SIG-M5 (cell line): ENCODE results near the gene PDE4D.
"Not testable (repeated sequence)": the region's sequence is repeated elsewhere in the genome, so short reads cannot be mapped to it uniquely, and the experiment has no call there.

Experiments
- DNase-seq: peaks from one replicate; lab custom pipeline; 2025; lab: John Stamatoyannopoulos, UW

PDE4D gene

GRCh38 chr5:59582746-59583145 is 310.8 kb downstream of the PDE4D start:
- no peak for DNase-seq

GRCh38 chr5:59579824-59580167 is 313.7 kb downstream of the PDE4D start:
- no peak for DNase-seq

- no peak for DNase-seq
Observed at GRCh38 chr5:59579101-59579823, 314.3 kb downstream of the PDE4D start.

- DNase-seq: no peak
Observed at GRCh38 chr5:59577485-59577884, 316.0 kb downstream of the PDE4D start.

GRCh38 chr5:59575648-59576445 is 317.7 kb downstream of the PDE4D start:
- no peak for DNase-seq

- DNase-seq: not testable (repeated sequence)
Observed at GRCh38 chr5:59573509-59573908, 320.0 kb downstream of the PDE4D start.

GRCh38 chr5:59571067-59571466 is 322.5 kb downstream of the PDE4D start:
- no peak for DNase-seq

GRCh38 chr5:59569608-59570334 is 323.8 kb downstream of the PDE4D start:
- no peak for DNase-seq

GRCh38 chr5:59569158-59569557 is 324.4 kb downstream of the PDE4D start:
- DNase-seq: no peak

GRCh38 chr5:59568161-59568560 is 325.4 kb downstream of the PDE4D start:
- no peak for DNase-seq

- no peak for DNase-seq
Observed at GRCh38 chr5:59565551-59565950, 328.0 kb downstream of the PDE4D start.

GRCh38 chr5:59564895-59565294 is 328.6 kb downstream of the PDE4D start:
- no peak for DNase-seq

GRCh38 chr5:59562756-59563389 is 330.7 kb downstream of the PDE4D start:
- DNase-seq: no peak

- DNase-seq: no peak
Observed at GRCh38 chr5:59560553-59560952, 333.0 kb downstream of the PDE4D start.

- no peak for DNase-seq
Observed at GRCh38 chr5:59559847-59560246, 333.7 kb downstream of the PDE4D start.

GRCh38 chr5:59559323-59559722 is 334.2 kb downstream of the PDE4D start:
- DNase-seq: no peak

GRCh38 chr5:59558501-59558900 is 335.0 kb downstream of the PDE4D start:
- no peak for DNase-seq

GRCh38 chr5:59557572-59557971 is 336.0 kb downstream of the PDE4D start:
- no peak for DNase-seq

- DNase-seq: no peak
Observed at GRCh38 chr5:59555596-59555995, 337.9 kb downstream of the PDE4D start.

- no peak for DNase-seq
Observed at GRCh38 chr5:59554501-59554900, 339.0 kb downstream of the PDE4D start.

- no peak for DNase-seq
Observed at GRCh38 chr5:59553992-59554391, 339.5 kb downstream of the PDE4D start.

- DNase-seq: no peak
Observed at GRCh38 chr5:59548807-59549357, 344.6 kb downstream of the PDE4D start.
